HS-5 (cell line): Measurements from ENCODE around the gene DERA.
A peak's percentile ranks its signal among the peaks of the same experiment; 100 is the strongest.
"Not testable (repeated sequence)": the region's sequence is repeated elsewhere in the genome, so short reads cannot be mapped to it uniquely, and the experiment has no call there.

Experiments
- DNase-seq: peaks from one replicate; pipeline ENCODE4 v3.0.0-alpha.2; 2012; ENCODE audit warnings: low read depth

DERA gene

GRCh38 chr12:15910864-15911721 is at the start of gene DERA:
Gene DERA (plus strand): TSS chr12:15911332. CDS start chr12:15911384, 52 bp downstream.
- DNase-seq: peak; percentile 28

GRCh38 chr12:15861404-15861803 is 49.7 kb upstream of the DERA start:
- DNase-seq: no peak

GRCh38 chr12:15862840-15863239 is 48.3 kb upstream of the DERA start:
- DNase-seq: no peak

GRCh38 chr12:15863372-15863771 is 47.8 kb upstream of the DERA start:
- DNase-seq: no peak

- DNase-seq: no peak
Observed at GRCh38 chr12:15863984-15864383, 47.1 kb upstream of the DERA start.

- DNase-seq: no peak
Observed at GRCh38 chr12:15868186-15868585, 42.9 kb upstream of the DERA start.

- no peak for DNase-seq
Observed at GRCh38 chr12:15873556-15873955, 37.6 kb upstream of the DERA start.

- DNase-seq: not testable (repeated sequence)
Observed at GRCh38 chr12:15874556-15875145, 36.5 kb upstream of the DERA start.

GRCh38 chr12:15875863-15876262 is 35.3 kb upstream of the DERA start:
- DNase-seq: no peak

- DNase-seq: no peak
Observed at GRCh38 chr12:15879413-15879812, 31.7 kb upstream of the DERA start.

GRCh38 chr12:15880721-15881120 is 30.4 kb upstream of the DERA start:
- DNase-seq: no peak

GRCh38 chr12:15882118-15882971 is 28.8 kb upstream of the DERA start, which contains the start of gene STRAP:
Gene STRAP (plus strand): TSS chr12:15882387. CDS start chr12:15882708, 321 bp downstream.
- peak; percentile 87 for DNase-seq

GRCh38 chr12:15883536-15883935 is 27.6 kb upstream of the DERA start:
- no peak for DNase-seq

- DNase-seq: no peak
Observed at GRCh38 chr12:15886372-15887042, 24.6 kb upstream of the DERA start.

- DNase-seq: no peak
Observed at GRCh38 chr12:15887043-15887817, 23.9 kb upstream of the DERA start.

GRCh38 chr12:15892645-15893259 is 18.4 kb upstream of the DERA start:
- no peak for DNase-seq

GRCh38 chr12:15893260-15893659 is 17.9 kb upstream of the DERA start:
- DNase-seq: no peak

- no peak for DNase-seq
Observed at GRCh38 chr12:15896867-15897266, 14.3 kb upstream of the DERA start.

GRCh38 chr12:15897433-15897832 is 13.7 kb upstream of the DERA start:
- DNase-seq: no peak

GRCh38 chr12:15899282-15899870 is 11.8 kb upstream of the DERA start:
- no peak for DNase-seq
